Hippocampal formation (tissue), 2 donors: ENCODE data around the gene CES3.
A peak's percentile ranks its signal among the peaks of the same experiment; 100 is the strongest.

ENCODE experiments used
- DNase-seq, 2 donors: peaks; one replicate each; lab custom pipeline; 2025; lab: John Stamatoyannopoulos, UW

CES3 gene

DNA sequence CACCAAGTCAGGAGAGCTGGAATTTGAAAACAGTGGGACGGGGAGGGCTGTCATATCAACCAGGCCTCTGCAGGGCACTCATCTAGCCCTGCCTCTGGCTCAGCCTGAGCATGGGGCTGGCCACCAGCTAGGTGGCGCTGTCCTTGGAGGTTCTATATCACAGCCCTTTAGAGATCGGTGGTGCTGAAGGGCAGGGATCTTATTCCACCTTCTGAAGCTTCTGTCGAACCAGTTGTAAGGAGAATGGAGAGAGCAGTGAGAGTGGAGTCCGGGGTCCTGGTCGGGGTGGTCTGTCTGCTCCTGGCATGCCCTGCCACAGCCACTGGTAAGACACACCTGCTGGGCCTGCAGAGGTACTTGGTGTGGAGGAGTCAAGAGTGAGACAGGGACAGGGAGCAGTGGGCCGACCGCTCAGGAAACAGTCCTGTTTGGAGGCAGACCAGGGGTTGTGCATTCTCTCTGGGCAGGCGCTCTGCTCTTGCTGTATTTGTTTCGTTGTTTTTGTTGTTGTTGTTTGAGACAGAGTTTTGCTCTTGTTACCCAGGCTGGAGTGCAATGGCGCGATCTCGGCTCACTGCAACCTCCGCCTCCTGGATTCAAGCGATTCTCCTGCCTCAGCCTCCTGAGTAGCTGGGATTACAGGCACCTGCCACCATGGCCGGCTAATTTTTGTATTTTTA lies at the start of gene CES3:
Gene CES3 (plus strand): TSS at position 202 of the 680 bp plus-strand sequence. CDS start 42 bp downstream, at position 244.
- peak in 1 of 2 donors; percentile 11 for DNase-seq

- DNase-seq, result no peak
Measured at GRCh38 chr16:66911801-66912200, 49.3 kb upstream of the CES3 start.

- no peak for DNase-seq
Measured at GRCh38 chr16:66913081-66913480, 48.0 kb upstream of the CES3 start.

- DNase-seq, result no peak
Measured at GRCh38 chr16:66913711-66914110, 47.4 kb upstream of the CES3 start.

GRCh38 chr16:66914541-66914940 lies 46.5 kb upstream of the CES3 start:
- DNase-seq, result no peak

GRCh38 chr16:66915041-66915440 lies 46.0 kb upstream of the CES3 start:
- DNase-seq, result no peak

DNA sequence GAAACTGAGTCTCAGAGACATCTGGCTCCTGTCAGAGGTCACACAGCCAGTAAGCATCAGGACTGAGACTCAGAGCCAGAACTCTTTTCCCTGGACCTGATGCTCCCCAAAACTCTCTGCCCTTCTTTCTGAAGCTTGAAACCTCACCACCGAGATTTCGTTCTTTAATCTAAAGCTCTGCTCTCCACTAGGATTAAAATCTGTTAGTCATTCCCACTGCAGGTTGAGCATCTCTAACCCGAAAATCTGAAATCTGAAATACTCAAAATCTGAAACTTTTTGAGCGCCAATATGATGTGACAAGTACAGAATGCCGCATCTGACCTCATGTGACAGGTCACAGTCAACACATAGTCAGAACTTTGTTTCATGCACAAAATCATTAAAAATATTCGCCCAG lies 44.5 kb upstream of the CES3 start:
- no peak for DNase-seq

DNA sequence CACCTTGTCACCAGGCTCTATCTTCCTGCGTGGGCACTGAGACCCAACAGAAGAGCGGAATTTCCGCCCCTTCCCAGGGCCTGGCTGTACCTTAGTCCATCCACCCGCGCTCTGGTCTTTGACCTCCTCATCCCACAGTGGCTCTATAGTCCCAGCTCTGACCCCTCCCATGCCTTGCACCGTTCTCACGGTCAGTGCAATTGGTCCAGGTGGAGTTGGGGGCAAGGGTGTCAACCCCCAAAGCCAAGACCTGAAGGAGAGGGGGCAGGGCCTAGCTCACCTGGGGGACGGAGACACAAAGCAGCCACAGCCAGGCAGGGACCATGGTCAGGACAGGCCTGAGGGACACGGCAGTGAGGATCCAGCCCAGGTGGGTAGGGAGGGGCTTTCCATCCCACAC lies 43.3 kb upstream of the CES3 start:
- DNase-seq, result no peak

GRCh38 chr16:66918355-66918754 lies 42.7 kb upstream of the CES3 start:
- DNase-seq, result no peak

- DNase-seq, result no peak
Measured at GRCh38 chr16:66918803-66919568, 42.1 kb upstream of the CES3 start, which contains the start of gene CDH16. CDH16 (minus strand) TSS chr16:66918885; CDS start chr16:66918065, 820 bp downstream.

GRCh38 chr16:66919569-66920298 lies 41.3 kb upstream of the CES3 start:
- DNase-seq, result no peak

GRCh38 chr16:66920299-66920590 lies 40.8 kb upstream of the CES3 start:
- no peak for DNase-seq

GRCh38 chr16:66920924-66921680 lies 40.0 kb upstream of the CES3 start:
- no peak for DNase-seq

GRCh38 chr16:66921729-66922450 lies 39.2 kb upstream of the CES3 start:
- no peak for DNase-seq

DNA sequence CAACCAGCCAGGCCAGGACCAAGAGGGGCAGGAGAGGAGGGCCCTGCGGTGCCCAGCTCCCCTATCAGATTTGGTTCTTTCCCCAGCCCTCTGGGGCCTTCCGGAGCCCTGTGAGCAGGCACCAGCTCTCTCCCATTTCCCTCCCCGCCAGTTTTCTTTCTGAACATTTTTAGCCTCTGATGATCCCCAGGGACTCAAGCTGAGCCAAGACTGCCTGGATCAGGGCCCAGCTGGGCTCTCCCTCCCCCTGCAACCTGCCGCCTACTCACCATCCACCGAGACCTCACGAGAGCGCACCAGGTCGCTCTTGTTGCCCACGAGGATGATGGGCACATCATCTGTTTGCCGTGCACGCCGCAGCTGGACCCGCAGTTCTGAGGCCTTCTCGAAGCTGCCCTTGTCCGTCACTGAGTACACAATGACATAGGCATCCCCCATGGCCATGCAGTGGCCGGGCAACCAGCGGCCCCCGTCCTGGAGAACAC lies 37.8 kb upstream of the CES3 start:
- DNase-seq, result no peak

DNA sequence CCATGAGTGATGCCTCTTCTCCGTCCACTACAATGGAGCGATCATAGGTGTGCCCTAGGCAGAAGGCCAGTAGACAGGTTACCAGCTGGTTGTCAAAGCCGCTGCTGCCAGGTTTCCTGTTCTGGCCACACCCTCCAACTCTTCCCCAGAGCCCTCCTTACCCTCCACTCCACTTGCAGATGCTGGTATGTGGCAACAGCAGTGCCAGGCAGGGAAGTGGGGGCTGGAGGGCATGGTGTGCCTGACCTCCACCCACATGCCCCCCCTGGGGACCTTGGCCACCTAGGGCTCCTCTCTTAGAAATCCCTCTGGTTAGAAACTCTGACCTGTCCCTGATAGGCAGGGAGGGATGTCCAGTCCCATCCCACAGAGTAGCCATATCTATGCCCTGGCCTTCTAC lies 37.2 kb upstream of the CES3 start:
- DNase-seq, result no peak

DNA sequence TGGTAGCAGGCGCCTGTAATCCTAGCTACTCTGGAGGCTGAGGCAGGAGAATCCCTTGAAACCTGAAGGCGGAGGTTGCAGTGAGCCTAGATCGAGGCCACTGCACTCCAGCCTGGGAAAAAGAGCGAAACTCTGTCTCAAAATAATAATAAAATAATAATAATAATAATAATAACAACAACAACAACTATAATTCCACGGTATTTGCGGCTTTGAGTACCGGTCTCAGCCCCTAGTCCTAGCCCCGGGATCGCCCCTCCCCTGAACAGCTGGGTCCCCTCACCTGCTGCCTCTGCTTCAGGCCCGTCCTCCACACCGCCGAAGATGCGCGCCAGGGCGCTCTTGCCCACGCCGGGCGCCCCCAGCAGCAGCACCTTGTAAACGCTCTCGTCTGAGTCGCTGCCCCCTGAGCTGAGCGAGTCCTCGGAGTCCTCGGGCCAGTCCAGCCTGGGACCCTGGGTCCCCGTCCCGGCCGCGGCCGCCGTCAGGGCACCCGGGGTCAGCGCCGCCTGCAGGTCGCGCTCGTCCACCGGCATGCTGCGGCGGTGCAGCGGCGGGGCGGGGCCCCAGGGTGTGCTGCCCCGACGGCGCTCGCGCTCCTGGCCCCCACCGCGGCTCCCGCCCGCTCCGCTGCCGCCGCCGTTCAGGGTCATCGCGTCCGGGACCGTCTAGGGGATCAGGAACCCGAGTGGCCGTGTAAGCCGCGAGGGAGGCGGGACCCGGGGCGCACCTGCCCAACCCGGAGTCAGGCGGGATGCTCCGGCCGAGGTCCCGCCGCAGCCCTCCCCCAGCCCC lies 36.3 kb upstream of the CES3 start:
- no peak for DNase-seq

- no peak for DNase-seq
Measured at GRCh38 chr16:66925322-66925840, 35.7 kb upstream of the CES3 start, which contains the start of gene RRAD. RRAD (minus strand) TSS chr16:66925535; CDS start chr16:66925179, 356 bp downstream.

GRCh38 chr16:66926171-66926947 lies 34.7 kb upstream of the CES3 start:
- no peak for DNase-seq
